ENCODE data around the gene PXYLP1.
"Not testable (repeated sequence)": the region's sequence is repeated elsewhere in the genome, so short reads cannot be mapped to it uniquely, and the experiment has no call there.

The PXYLP1 gene

DNA sequence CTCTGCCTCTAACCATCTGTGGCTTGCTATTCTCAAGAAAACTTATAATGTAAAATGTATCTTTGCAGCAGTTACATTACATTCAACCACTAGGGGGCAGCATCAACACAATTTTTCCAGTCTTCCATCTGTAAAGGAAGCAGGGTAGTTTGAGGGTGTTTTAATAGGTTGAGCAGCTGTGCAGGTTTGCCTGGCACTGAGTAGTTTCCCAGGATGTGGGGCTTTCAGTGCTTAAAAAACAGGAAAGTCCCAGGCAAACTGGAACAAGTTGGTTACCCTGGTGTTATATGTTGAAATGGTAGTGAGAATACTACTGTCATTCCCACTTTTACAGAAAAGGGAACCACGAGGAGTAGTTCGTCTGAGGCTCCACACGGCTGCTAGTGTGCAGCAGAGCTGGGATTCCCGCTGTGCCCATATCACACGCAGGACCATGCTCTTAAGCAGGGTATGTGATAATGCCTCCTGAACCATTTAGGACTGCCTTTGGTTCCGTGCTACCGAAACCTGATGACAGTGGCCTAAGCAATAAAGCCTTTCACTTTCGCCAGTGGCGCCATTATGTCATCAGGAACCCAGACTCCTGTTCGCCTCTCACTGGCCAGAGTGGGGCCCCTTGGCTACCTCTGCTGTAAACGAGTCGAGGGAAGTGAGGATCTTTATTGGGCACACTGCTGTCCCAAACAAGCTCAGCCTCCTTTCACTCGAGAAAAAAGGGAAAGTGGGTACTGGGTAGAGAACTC, 72.0 kb downstream of the PXYLP1 start:
- Mint-ChIP-seq H3K4me3 (no peak overlapping the region), H3K27ac (no peak overlapping the region), H3K27me3 (no peaks in the 10 kb centered on the region), H3K36me3 (ENCODE audit: low read depth) (no peaks in the 10 kb centered on the region), H3K4me1 (ENCODE audit: low read depth) (peaks cover 42% of the 10 kb centered on the region), H3K9me3 (no peaks in the 10 kb centered on the region)

GRCh38 chr3:141305436-141305835, 73.8 kb downstream of the PXYLP1 start:
- Mint-ChIP-seq H3K9me3 (no peaks in the 10 kb centered on the region), H3K4me1 (ENCODE audit: low read depth) (peaks cover 44% of the 10 kb centered on the region), H3K36me3 (ENCODE audit: low read depth) (no peaks in the 10 kb centered on the region), H3K4me3 (no peak overlapping the region), H3K27me3 (no peaks in the 10 kb centered on the region), H3K27ac (no peak overlapping the region)

DNA sequence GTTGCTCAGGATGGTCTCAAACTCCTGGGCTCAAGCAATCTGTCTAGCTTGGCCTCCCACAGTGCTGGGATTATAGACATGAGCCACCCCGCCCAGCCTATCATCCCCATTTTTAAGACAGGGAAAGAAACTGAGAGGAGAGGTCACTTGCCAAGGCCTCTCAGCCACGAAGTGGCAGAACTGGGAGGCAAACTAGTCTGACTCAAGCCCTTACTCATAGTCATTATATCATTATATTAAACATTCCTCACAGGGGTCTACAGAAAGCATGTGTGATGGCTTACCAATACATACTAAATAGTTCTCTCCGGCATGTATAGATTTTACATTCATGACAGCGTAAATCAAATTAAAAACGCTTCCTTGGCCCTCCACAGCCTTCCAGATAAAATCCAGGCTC, 74.7 kb downstream of the PXYLP1 start:
- Mint-ChIP-seq H3K4me3 (no peak overlapping the region), H3K4me1 (ENCODE audit: low read depth) (peaks cover 44% of the 10 kb centered on the region), H3K27me3 (no peaks in the 10 kb centered on the region), H3K27ac (no peak overlapping the region), H3K36me3 (ENCODE audit: low read depth) (no peaks in the 10 kb centered on the region), H3K9me3 (no peaks in the 10 kb centered on the region)

GRCh38 chr3:141306922-141307321, 75.3 kb downstream of the PXYLP1 start:
- Mint-ChIP-seq H3K27ac (peak overlapping the region; percentile 82), H3K4me3 (peak overlapping the region; percentile 58), H3K4me1 (ENCODE audit: low read depth) (peaks cover 47% of the 10 kb centered on the region), H3K27me3 (no peaks in the 10 kb centered on the region), H3K9me3 (no peaks in the 10 kb centered on the region), H3K36me3 (ENCODE audit: low read depth) (peaks cover 3% of the 10 kb centered on the region)

- Mint-ChIP-seq H3K27me3 (no peaks in the 10 kb centered on the region), H3K4me1 (ENCODE audit: low read depth) (peaks cover 53% of the 10 kb centered on the region), H3K9me3 (no peaks in the 10 kb centered on the region), H3K4me3 (peak overlapping the region; percentile 58), H3K36me3 (ENCODE audit: low read depth) (peaks cover 3% of the 10 kb centered on the region), H3K27ac (peak overlapping the region; percentile 82)
These were observed 75.9 kb downstream of the PXYLP1 start for GRCh38 chr3:141307351-141308059.

DNA sequence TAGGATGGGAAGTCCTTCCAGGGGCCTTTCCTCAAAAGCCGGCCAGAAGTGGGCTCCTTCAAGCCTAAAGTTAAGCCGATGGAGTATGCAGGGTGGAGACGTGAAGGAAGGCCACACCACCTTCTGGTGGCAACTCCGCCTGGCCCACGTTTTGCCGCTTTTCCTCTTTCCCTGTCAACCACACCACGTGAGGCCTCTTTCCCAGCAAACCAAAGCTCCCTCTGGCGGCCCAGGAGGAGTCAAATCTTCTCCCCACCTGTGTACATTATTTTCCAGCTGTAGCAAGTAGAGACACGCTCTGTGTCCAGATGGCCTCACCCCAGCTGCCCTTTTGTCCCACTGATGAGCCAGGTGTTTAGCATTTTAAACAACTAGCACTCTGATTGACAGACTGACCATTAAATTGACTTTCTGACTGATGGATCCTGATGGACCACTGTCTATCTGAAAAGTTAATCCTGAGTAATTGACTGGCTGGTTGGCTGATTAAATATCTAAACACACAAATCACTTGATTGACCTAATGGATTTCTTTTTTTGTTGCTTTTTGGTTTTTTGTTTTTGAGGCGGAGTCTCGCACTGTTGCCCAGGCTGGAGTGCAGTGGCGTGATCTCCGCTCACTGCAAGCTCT, 77.1 kb downstream of the PXYLP1 start:
- H3K9me3 Mint-ChIP-seq: no peaks in the 10 kb centered on the region
- peaks cover 3% of the 10 kb centered on the region for H3K36me3 Mint-ChIP-seq (ENCODE audit: low read depth)
- H3K4me3 Mint-ChIP-seq: no peak overlapping the region
- no peaks in the 10 kb centered on the region for H3K27me3 Mint-ChIP-seq
- H3K4me1 Mint-ChIP-seq (ENCODE audit: low read depth): peaks cover 60% of the 10 kb centered on the region
- peak overlapping the region; percentile 53 for H3K27ac Mint-ChIP-seq

DNA sequence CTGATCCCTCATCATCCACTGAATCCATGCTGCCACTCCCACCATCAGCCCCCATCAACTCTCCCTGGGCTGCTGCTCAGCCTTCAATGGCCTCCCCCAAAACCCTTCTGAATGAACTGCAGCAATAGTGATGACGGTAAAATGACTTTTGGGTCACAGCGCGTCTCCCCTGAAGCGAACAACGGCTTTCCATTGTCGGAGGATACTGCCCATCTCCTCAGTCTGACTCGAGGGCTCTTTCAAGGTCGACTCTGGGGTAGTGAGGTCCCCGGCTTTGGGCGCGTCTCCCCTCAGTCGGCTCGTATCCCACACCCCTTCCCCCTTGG, 79.5 kb downstream of the PXYLP1 start:
- Mint-ChIP-seq H3K36me3 (ENCODE audit: low read depth) (peaks cover 3% of the 10 kb centered on the region), H3K27ac (peak overlapping the region; percentile 99), H3K4me3 (peak overlapping the region; percentile 98), H3K4me1 (ENCODE audit: low read depth) (peaks cover 60% of the 10 kb centered on the region), H3K9me3 (no peaks in the 10 kb centered on the region), H3K27me3 (no peaks in the 10 kb centered on the region)

DNA sequence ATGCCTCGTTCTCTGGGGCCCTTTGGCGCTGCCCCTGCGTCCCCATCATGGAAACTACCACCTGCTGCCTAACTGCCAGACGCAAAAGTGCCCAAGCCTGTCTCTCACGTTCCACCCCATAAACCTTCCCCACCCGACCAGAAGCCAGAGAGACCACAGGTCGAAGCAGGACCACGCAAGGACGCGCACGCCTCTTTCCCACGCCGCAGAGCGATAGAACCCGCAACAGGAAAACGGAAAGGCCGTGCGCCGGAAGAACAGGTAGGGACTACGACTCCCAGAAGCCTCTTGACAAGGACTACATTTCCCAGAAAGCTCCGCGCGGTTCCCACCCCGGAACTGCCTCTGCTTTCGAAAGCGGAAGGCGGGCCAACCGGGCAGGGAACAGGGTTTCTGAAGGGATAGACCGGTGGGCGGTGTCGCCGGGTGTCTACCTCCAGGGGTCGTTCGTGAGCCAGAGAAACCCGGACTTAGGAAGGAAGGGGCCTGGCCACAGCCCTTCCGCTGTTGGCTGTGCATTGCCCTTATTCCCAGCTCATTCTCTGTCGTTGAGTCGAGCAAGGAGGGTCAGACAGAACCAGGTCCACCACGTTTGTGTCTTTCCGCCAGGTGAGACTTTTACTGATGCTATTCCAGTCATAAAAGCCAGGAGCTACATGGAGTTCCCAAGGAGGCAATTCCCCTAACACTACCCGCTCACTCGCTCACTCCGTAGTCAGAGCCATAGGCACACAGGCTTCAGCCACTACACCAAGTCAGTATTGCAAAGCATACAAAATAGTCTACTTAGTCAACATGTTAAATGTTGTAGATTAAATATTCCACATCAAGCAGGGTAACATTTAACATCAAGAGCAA, 80.1 kb downstream of the PXYLP1 start:
- H3K27me3 Mint-ChIP-seq: no peaks in the 10 kb centered on the region
- H3K4me1 Mint-ChIP-seq (ENCODE audit: low read depth): peaks cover 54% of the 10 kb centered on the region
- H3K4me3 Mint-ChIP-seq: peak overlapping the region; percentile 98
- H3K9me3 Mint-ChIP-seq: no peaks in the 10 kb centered on the region
- H3K36me3 Mint-ChIP-seq (ENCODE audit: low read depth): peaks cover 3% of the 10 kb centered on the region
- peak overlapping the region; percentile 99 for H3K27ac Mint-ChIP-seq

DNA sequence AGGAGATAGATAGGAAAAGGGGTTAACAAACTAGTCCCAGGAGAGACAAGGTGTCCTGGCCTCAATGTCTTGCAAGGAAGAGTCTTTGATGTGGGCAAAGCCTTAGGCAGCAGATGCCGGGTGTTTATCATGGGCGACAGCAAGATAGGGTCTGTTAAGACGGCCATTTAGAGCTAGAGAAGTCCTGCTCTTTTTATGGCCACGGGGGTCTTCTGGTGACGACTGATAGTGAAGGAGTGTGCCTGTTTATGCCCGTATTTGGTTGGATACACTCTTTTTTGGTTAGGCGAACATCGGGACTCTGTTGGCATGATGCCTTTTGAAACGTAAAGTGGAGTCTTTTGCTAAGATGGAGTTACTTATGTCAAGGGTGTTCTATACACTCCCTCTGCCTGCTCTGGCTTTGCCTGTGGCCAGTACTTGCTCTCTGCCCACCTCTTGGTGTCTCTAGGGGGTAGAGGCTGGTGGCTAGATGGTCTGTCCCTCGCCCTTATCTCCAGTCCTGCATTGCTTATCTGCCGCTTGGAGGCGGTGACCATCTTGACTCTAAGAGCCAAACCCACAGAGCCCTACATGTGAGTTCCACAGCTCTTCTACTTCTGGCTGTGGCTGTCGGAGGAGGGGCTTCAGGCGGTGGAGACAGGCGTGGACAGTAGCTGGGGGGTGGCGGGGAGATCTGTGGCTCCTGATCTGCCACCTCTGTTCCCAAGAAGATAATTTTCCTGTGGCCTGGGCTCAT, 80.9 kb downstream of the PXYLP1 start:
- Mint-ChIP-seq H3K36me3 (ENCODE audit: low read depth) (peaks cover 3% of the 10 kb centered on the region), H3K27me3 (no peaks in the 10 kb centered on the region), H3K4me3 (peak overlapping the region; percentile 98), H3K4me1 (ENCODE audit: low read depth) (peaks cover 46% of the 10 kb centered on the region), H3K9me3 (no peaks in the 10 kb centered on the region), H3K27ac (peak overlapping the region; percentile 99)

DNA sequence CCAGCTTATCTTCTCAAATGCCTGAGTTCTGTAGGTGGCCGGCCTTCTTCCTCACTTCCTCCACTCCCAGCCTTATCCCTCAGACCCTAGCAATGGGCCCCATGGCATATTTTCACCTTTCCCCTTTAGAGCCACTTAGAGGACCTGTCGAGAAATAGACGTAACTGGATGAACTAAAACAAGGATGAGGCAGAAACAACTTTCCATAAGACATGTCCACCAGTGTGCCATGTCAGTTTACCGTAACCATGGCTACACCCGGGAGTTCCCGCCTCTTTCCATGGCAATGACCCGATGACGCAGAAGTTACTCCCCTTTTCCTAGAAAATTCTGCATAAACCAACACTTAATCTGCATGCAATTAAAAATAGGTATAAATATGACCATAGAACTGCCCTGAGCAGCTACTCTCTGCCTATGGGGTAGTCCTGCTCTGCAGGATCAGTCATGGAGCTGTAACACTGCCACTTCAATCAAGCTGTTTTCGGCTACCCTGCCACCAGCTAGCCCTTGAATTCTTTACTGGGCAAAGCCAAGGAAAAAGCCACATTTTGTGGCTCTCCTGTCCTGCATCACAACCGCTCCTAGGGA, 81.6 kb downstream of the PXYLP1 start:
- Mint-ChIP-seq H3K4me3 (peak overlapping the region; percentile 4), H3K36me3 (ENCODE audit: low read depth) (peaks cover 3% of the 10 kb centered on the region), H3K27ac (no peak overlapping the region), H3K4me1 (ENCODE audit: low read depth) (peaks cover 39% of the 10 kb centered on the region), H3K9me3 (peaks cover 4% of the 10 kb centered on the region), H3K27me3 (no peaks in the 10 kb centered on the region)

GRCh38 chr3:141314415-141314814, 82.8 kb downstream of the PXYLP1 start:
- H3K27ac Mint-ChIP-seq; H3K9me3 Mint-ChIP-seq; H3K27me3 Mint-ChIP-seq; H3K36me3 Mint-ChIP-seq (ENCODE audit: low read depth); H3K4me3 Mint-ChIP-seq: not testable (repeated sequence)
- peaks cover 31% of the 10 kb centered on the region for H3K4me1 Mint-ChIP-seq (ENCODE audit: low read depth)

- no peak overlapping the region for H3K4me3 Mint-ChIP-seq
These were observed 85.2 kb downstream of the PXYLP1 start for GRCh38 chr3:141316851-141317250.

GRCh38 chr3:141320399-141321108, 88.9 kb downstream of the PXYLP1 start:
- Mint-ChIP-seq H3K36me3 (ENCODE audit: low read depth) (no peaks in the 10 kb centered on the region), H3K4me1 (ENCODE audit: low read depth) (peaks cover 19% of the 10 kb centered on the region), H3K27me3 (no peaks in the 10 kb centered on the region), H3K4me3 (no peak overlapping the region), H3K9me3 (peaks cover 15% of the 10 kb centered on the region), H3K27ac (peak overlapping the region; percentile 61)

More at GRCh38 chr3:141316851-141317250, 85.2 kb downstream of the PXYLP1 start:
- Mint-ChIP-seq H3K27me3 (no peaks in the 10 kb centered on the region), H3K9me3 (peaks cover 15% of the 10 kb centered on the region), H3K4me1 (ENCODE audit: low read depth) (peaks cover 33% of the 10 kb centered on the region), H3K36me3 (ENCODE audit: low read depth) (no peaks in the 10 kb centered on the region), H3K27ac (no peak overlapping the region)
